Coronary artery (tissue), 2 donors: ENCODE data around the gene PRKAR1A.

Experiments
- DNase-seq: peaks from one replicate; pipeline ENCODE4 v3.0.0-alpha.2; 2017; ENCODE audit warnings: low spot score
- H3K27ac ChIP-seq, 2 donors: fragments of 200-600 bp; sonication (generic); one replicate each; pipeline ENCODE4 v1.5.1; 2016 to 2019
- H3K4me3 ChIP-seq: fragments of 200-600 bp; sonication (generic); 2 replicates; pipeline ENCODE4 v1.5.1; 2016; ENCODE audit warnings: mild to moderate bottlenecking, moderate library complexity
- CTCF ChIP-seq: fragments of 200-600 bp; sonication (generic); IDR thresholded peaks from one replicate; pipeline ENCODE4 v1.5.1; 2019; ENCODE audit warnings: antibody characterized with exemption

Gene PRKAR1A

GRCh38 chr17:68512247-68512959 lies at the start of gene PRKAR1A:
PRKAR1A (plus strand) TSS chr17:68512430; CDS start chr17:68515400, 2,970 bp downstream.
- DNase-seq, result peak; percentile 96
- TF ChIP-seq CTCF, result no peak
- H3K27ac ChIP-seq, result peak within 1 kb of the TSS; percentile 98 to 100
- peak within 1 kb of the TSS; percentile 82 for H3K4me3 ChIP-seq

GRCh38 chr17:68463211-68464019 lies 48.8 kb upstream of the PRKAR1A start:
- TF ChIP-seq CTCF, result no peak
- H3K27ac ChIP-seq, result no peak overlapping the region
- no peak for DNase-seq
- H3K4me3 ChIP-seq, result no peak overlapping the region

- no peak for DNase-seq
- H3K4me3 ChIP-seq, result no peak overlapping the region
- peak overlapping the region; percentile 71 to 77 for H3K27ac ChIP-seq
- no peak for TF ChIP-seq CTCF
Observed at GRCh38 chr17:68468334-68468733, 43.9 kb upstream of the PRKAR1A start.

GRCh38 chr17:68468788-68469187 lies 43.4 kb upstream of the PRKAR1A start:
- Histone ChIP-seq H3K27ac (peak overlapping the region; percentile 71 to 77), H3K4me3 (no peak overlapping the region)
- no peak for DNase-seq
- TF ChIP-seq CTCF, result no peak

- no peak for TF ChIP-seq CTCF
- no peak overlapping the region for H3K27ac ChIP-seq
- no peak for DNase-seq
- H3K4me3 ChIP-seq, result no peak overlapping the region
Observed at GRCh38 chr17:68470961-68471360, 41.3 kb upstream of the PRKAR1A start.

- Histone ChIP-seq H3K4me3 (no peak overlapping the region), H3K27ac (no peak overlapping the region)
- DNase-seq, result no peak
- TF ChIP-seq CTCF, result no peak
Observed at GRCh38 chr17:68480885-68481284, 31.3 kb upstream of the PRKAR1A start.
